KOPT-K1 (cell line): ENCODE data around the gene SPSB3.

Source experiments
- H3K27ac ChIP-seq: fragments of 200-600 bp; sonication (generic); 2 replicates; pipeline ENCODE4 v1.5.1; 2016; ENCODE audit warnings: antibody characterized with exemption, mild to moderate bottlenecking, low read depth, low read length; ENCODE audit not compliant: poor library complexity, severe bottlenecking
- H3K36me3 ChIP-seq: fragments of 200-600 bp; sonication (generic); 2 replicates; pipeline ENCODE4 v1.5.1; 2017; ENCODE audit warnings: antibody characterized with exemption, mild to moderate bottlenecking, low read length, moderate library complexity; ENCODE audit not compliant: insufficient read depth
- H3K9me3 ChIP-seq: fragments of 200-600 bp; sonication (generic); 2 replicates; pipeline ENCODE4 v1.5.1; 2017; ENCODE audit warnings: antibody characterized with exemption, low read length, mild to moderate bottlenecking; ENCODE audit not compliant: insufficient read depth, poor library complexity, severe bottlenecking

The SPSB3 gene

GRCh38 chr16:1768767-1769401 lies 13.5 kb downstream of the SPSB3 start:
- Histone ChIP-seq H3K36me3 (peaks cover 65% of the 10 kb centered on the region), H3K27ac (no peak overlapping the region)

GRCh38 chr16:1768061-1768766 lies 14.2 kb downstream of the SPSB3 start:
- no peaks in the 10 kb centered on the region for H3K9me3 ChIP-seq
- no peak overlapping the region for H3K27ac ChIP-seq
- H3K36me3 ChIP-seq = peaks cover 70% of the 10 kb centered on the region

More at GRCh38 chr16:1768767-1769401, 13.5 kb downstream of the SPSB3 start:
- no peaks in the 10 kb centered on the region for H3K9me3 ChIP-seq

- peaks cover 78% of the 10 kb centered on the region for H3K36me3 ChIP-seq
- H3K27ac ChIP-seq = no peak overlapping the region
- no peaks in the 10 kb centered on the region for H3K9me3 ChIP-seq
Measured at GRCh38 chr16:1767116-1767994, 15.0 kb downstream of the SPSB3 start.

GRCh38 chr16:1766701-1767100 lies 15.7 kb downstream of the SPSB3 start:
- H3K36me3 ChIP-seq = peaks cover 85% of the 10 kb centered on the region
- H3K27ac ChIP-seq = no peak overlapping the region
- no peaks in the 10 kb centered on the region for H3K9me3 ChIP-seq

- H3K9me3 ChIP-seq = no peaks in the 10 kb centered on the region
- no peak overlapping the region for H3K27ac ChIP-seq
- H3K36me3 ChIP-seq = peaks cover 88% of the 10 kb centered on the region
Measured at GRCh38 chr16:1766231-1766630, 16.1 kb downstream of the SPSB3 start.

GRCh38 chr16:1765826-1766225 lies 16.5 kb downstream of the SPSB3 start:
- H3K36me3 ChIP-seq = peaks cover 92% of the 10 kb centered on the region
- no peak overlapping the region for H3K27ac ChIP-seq
- no peaks in the 10 kb centered on the region for H3K9me3 ChIP-seq

GRCh38 chr16:1764971-1765370 lies 17.4 kb downstream of the SPSB3 start:
- H3K9me3 ChIP-seq = no peaks in the 10 kb centered on the region
- H3K36me3 ChIP-seq = peaks cover 94% of the 10 kb centered on the region

GRCh38 chr16:1763521-1764511 lies 18.6 kb downstream of the SPSB3 start:
- Histone ChIP-seq H3K9me3 (no peaks in the 10 kb centered on the region), H3K36me3 (peaks cover 91% of the 10 kb centered on the region), H3K27ac (no peak overlapping the region)

More at GRCh38 chr16:1764971-1765370, 17.4 kb downstream of the SPSB3 start:
- H3K27ac ChIP-seq = no peak overlapping the region

GRCh38 chr16:1762879-1763520 lies 19.4 kb downstream of the SPSB3 start:
- Histone ChIP-seq H3K9me3 (no peaks in the 10 kb centered on the region), H3K27ac (no peak overlapping the region), H3K36me3 (peaks cover 86% of the 10 kb centered on the region)

- Histone ChIP-seq H3K27ac (no peak overlapping the region), H3K9me3 (no peaks in the 10 kb centered on the region), H3K36me3 (peaks cover 85% of the 10 kb centered on the region)
Measured at GRCh38 chr16:1762196-1762878, 20.0 kb downstream of the SPSB3 start.

- Histone ChIP-seq H3K27ac (no peak overlapping the region), H3K36me3 (peaks cover 79% of the 10 kb centered on the region), H3K9me3 (no peaks in the 10 kb centered on the region)
Measured at GRCh38 chr16:1761751-1762150, 20.6 kb downstream of the SPSB3 start.

- H3K36me3 ChIP-seq = peaks cover 70% of the 10 kb centered on the region
- H3K9me3 ChIP-seq = no peaks in the 10 kb centered on the region
- no peak overlapping the region for H3K27ac ChIP-seq
Measured at GRCh38 chr16:1760911-1761310, 21.5 kb downstream of the SPSB3 start.

- H3K27ac ChIP-seq = no peak overlapping the region
- peaks cover 63% of the 10 kb centered on the region; the same call in 1 of the 2 replicates for H3K36me3 ChIP-seq
- no peaks in the 10 kb centered on the region for H3K9me3 ChIP-seq
Measured at GRCh38 chr16:1759511-1759910, 22.9 kb downstream of the SPSB3 start.
